SK-N-SH (cell line): ENCODE data around the gene PSPN. TPM values are rescaled to one million over a fixed set of nuclear protein-coding genes. Genes with fewer than 3 reads are reported as not detected.
"Not testable (repeated sequence)": the region's sequence is repeated elsewhere in the genome, so short reads cannot be mapped to it uniquely, and the experiment has no call there.

ENCODE experiments used
- CTCF ChIA-PET: fragments of 300-600, 350-600 bp; formaldehyde crosslinking; extraction: SDS; loops from one replicate; lab custom pipeline; 2021; lab: Yijun Ruan, JAX
- POLR2A ChIA-PET: fragments of 350-600 bp; sonication (Branson Sonifier 250); formaldehyde crosslinking; extraction: SDS; loops from one replicate; lab custom pipeline; 2020; ENCODE audit warnings: antibody characterized with exemption, inconsistent platforms; lab: Yijun Ruan, JAX
- DNase-seq: peaks from one replicate; pipeline ENCODE4 v3.0.0; 2012
- H2AFZ ChIP-seq: fragments of 200-600 bp; sonication (generic); 2 replicates; pipeline ENCODE4 v1.8.1; 2016; ENCODE audit warnings: antibody characterized with exemption, mild to moderate bottlenecking, low read depth
- H3F3A ChIP-seq: fragments of 200-600 bp; sonication (generic); replicated peaks from 2 replicates; pipeline ENCODE3; 2016; ENCODE audit warnings: antibody characterized with exemption, mild to moderate bottlenecking; ENCODE audit not compliant: insufficient read depth
- H3K27ac ChIP-seq, 2 experiments: fragments of 200-500 bp in 1 of 2; fragments of 200-600 bp in 1 of 2; sonication (Bioruptor generic) in 1 of 2; sonication (generic), shearing (Covaris generic) in 1 of 2; 2 replicates each; pipeline versions ENCODE4 v1.5.1 to v1.6.1; 2014 to 2016; ENCODE audit warnings: low read depth in 2 of 2, inconsistent platforms in 1 of 2, low read length in 1 of 2, mild to moderate bottlenecking in 1 of 2, mixed read lengths in 1 of 2
- H3K27me3 ChIP-seq: fragments of 200-600 bp; sonication (generic), shearing (Covaris generic); 2 replicates; pipeline ENCODE4 v1.6.1; 2016; ENCODE audit warnings: mixed run types; ENCODE audit not compliant: insufficient read depth
- H3K36me3 ChIP-seq, 2 experiments: fragments of 200-500 bp in 1 of 2; fragments of 200-600 bp in 1 of 2; sonication (Bioruptor generic) in 1 of 2; sonication (generic) in 1 of 2; replicated peaks in 1 of 2; 2 replicates each; pipeline versions ENCODE3 to v1.5.1; 2014 to 2016; ENCODE audit warnings: low read length in 1 of 2, mild to moderate bottlenecking in 1 of 2; ENCODE audit not compliant: insufficient read depth in 2 of 2, control insufficient read depth in 1 of 2
- H3K4me1 ChIP-seq, 2 experiments: fragments of 200-500 bp in 1 of 2; fragments of 200-600 bp in 1 of 2; sonication (Bioruptor generic) in 1 of 2; sonication (generic), shearing (Covaris generic) in 1 of 2; 2 replicates each; pipeline versions ENCODE4 v1.5.1 to v1.6.1; 2014 to 2016; ENCODE audit warnings: low read depth in 1 of 2, low read length in 1 of 2, mixed run types in 1 of 2; ENCODE audit not compliant: insufficient read depth in 2 of 2, control insufficient read depth in 1 of 2
- H3K4me2 ChIP-seq: fragments of 200-600 bp; sonication (generic), shearing (Covaris generic); 2 replicates; pipeline ENCODE4 v1.6.1; 2017; ENCODE audit warnings: mixed run types
- H3K4me3 ChIP-seq, 2 experiments: fragments of 200-500 bp in 1 of 2; fragments of 200-600 bp in 1 of 2; sonication (Bioruptor generic) in 1 of 2; sonication (generic), shearing (Covaris generic) in 1 of 2; 2 replicates each; pipeline versions ENCODE4 v1.5.1 to v1.8.1; 2014 to 2016; ENCODE audit warnings: low read depth in 2 of 2, inconsistent platforms in 1 of 2, low read length in 1 of 2, mild to moderate bottlenecking in 1 of 2, mixed read lengths in 1 of 2, moderate library complexity in 1 of 2
- H3K79me2 ChIP-seq: fragments of 200-600 bp; sonication (generic); 2 replicates; pipeline ENCODE4 v1.8.1; 2017; ENCODE audit warnings: mild to moderate bottlenecking; ENCODE audit not compliant: insufficient read depth
- H3K9ac ChIP-seq: fragments of 200-600 bp; sonication (generic); 2 replicates; pipeline ENCODE4 v1.6.1; 2017; ENCODE audit warnings: mixed run types
- H3K9me2 ChIP-seq: fragments of 200-600 bp; sonication (generic); 2 replicates; pipeline ENCODE4 v1.6.1; 2017; ENCODE audit warnings: mixed run types
- H3K9me3 ChIP-seq: fragments of 200-600 bp; sonication (generic); 2 replicates; pipeline ENCODE4 v1.6.1; 2017; ENCODE audit warnings: mixed run types, mild to moderate bottlenecking, moderate library complexity
- H4K20me1 ChIP-seq: fragments of 200-600 bp; sonication (generic); 2 replicates; pipeline ENCODE4 v1.6.1; 2017; ENCODE audit warnings: mild to moderate bottlenecking, mixed run types; ENCODE audit not compliant: insufficient read depth
- CTCF ChIP-seq: fragments of 200-600 bp; sonication (generic); IDR thresholded peaks from 2 replicates; pipeline ENCODE4 v1.6.1; 2017; ENCODE audit warnings: antibody characterized with exemption, mild to moderate bottlenecking, moderate library complexity
- FOXM1 ChIP-seq: IDR thresholded peaks from 2 replicates; pipeline ENCODE4 v1.4.0; 2012; ENCODE audit warnings: low read depth, mild to moderate bottlenecking
- JUND ChIP-seq: IDR thresholded peaks from 2 replicates; pipeline ENCODE4 v1.4.0; 2012
- MAX ChIP-seq: IDR thresholded peaks from 2 replicates; pipeline ENCODE4 v1.4.0; 2012; ENCODE audit warnings: low read depth
- MXI1 ChIP-seq: IDR thresholded peaks from 2 replicates; pipeline ENCODE4 v1.6.1; 2012; ENCODE audit warnings: mild to moderate bottlenecking, low read depth, low read length, improper control_type of control experiment
- NRF1 ChIP-seq: IDR thresholded peaks from 2 replicates; pipeline ENCODE4 v1.6.1; 2012; ENCODE audit warnings: low read depth, mild to moderate bottlenecking, low read length
- RAD21 ChIP-seq: IDR thresholded peaks from 2 replicates; pipeline ENCODE4 v1.6.1; 2012; ENCODE audit warnings: mild to moderate bottlenecking, low read length
- RFX5 ChIP-seq: IDR thresholded peaks from 2 replicates; pipeline ENCODE4 v1.6.1; 2012; ENCODE audit warnings: mild to moderate bottlenecking, improper control_type of control experiment, low read length
- SMC3 ChIP-seq: IDR thresholded peaks from 2 replicates; pipeline ENCODE4 v1.6.1; 2012; ENCODE audit warnings: low read depth, low read length, improper control_type of control experiment
- TAF1 ChIP-seq: IDR thresholded peaks from 2 replicates; pipeline ENCODE4 v1.6.1; 2012; ENCODE audit warnings: low read depth, mild to moderate bottlenecking, low read length, moderate library complexity, borderline replicate concordance
- TEAD4 ChIP-seq: IDR thresholded peaks from 2 replicates; pipeline ENCODE4 v1.4.0; 2012; ENCODE audit warnings: mild to moderate bottlenecking, borderline replicate concordance; ENCODE audit not compliant: insufficient read depth
- USF1 ChIP-seq: IDR thresholded peaks from 2 replicates; pipeline ENCODE4 v1.4.0; 2012; ENCODE audit warnings: low read depth, borderline replicate concordance
- ZBTB33 ChIP-seq: IDR thresholded peaks from 2 replicates; pipeline ENCODE4 v1.4.0; 2012; ENCODE audit warnings: low read depth, borderline replicate concordance
- WGBS: methylation state at CpG from one replicate; pipeline ENCODE4 v1.1.6; 2017; ENCODE audit warnings: low lambda C conversion rate; 5-methylcytosine and 5-hydroxymethylcytosine counted together
- polyA plus RNA-seq, 3 experiments: library from polyadenylated mRNA; depleted of rRNA; stranded (reverse); fragments of >200 nt; gene quantifications; 2 replicates each; pipeline ENCODE4 v1.2.3, GENCODE V29; 2012

PSPN gene
- polyA plus RNA-seq, 1 of the 3 experiments (the other 2 are of a cell fraction), result 0.59 TPM

GRCh38 chr19:6402837-6403608, 27.3 kb upstream of the PSPN start:
- DNase-seq, result no peak
- no peaks in the 10 kb centered on the region for H3K9me3 ChIP-seq
- ChIA-PET POLR2A (no interaction called here), CTCF (interaction anchor here (2.1 kb wide), 1 partner anchor 9 kb away, joined by 6 read pairs; no protein-coding TSS in a partner anchor)
- H2AFZ ChIP-seq, result no peak overlapping the region
- H3K4me1 ChIP-seq, result no peaks in the 10 kb centered on the region
- no peak overlapping the region for H3K4me3 ChIP-seq
- TF ChIP-seq RAD21, result no peak
- TF ChIP-seq CTCF, result no peak
- H3K27ac ChIP-seq, result no peak overlapping the region
- WGBS, result 79% methylated on average over 22 of the region's 22 CpGs
- no peaks in the 10 kb centered on the region for H3K79me2 ChIP-seq
- H3F3A ChIP-seq, result no peaks in the 10 kb centered on the region
- H3K4me2 ChIP-seq, result no peak overlapping the region
- no peak overlapping the region for H3K9ac ChIP-seq
- H3K9me2 ChIP-seq, result no peaks in the 10 kb centered on the region
- no peaks in the 10 kb centered on the region for H3K36me3 ChIP-seq
- H3K27me3 ChIP-seq, result no peaks in the 10 kb centered on the region
- H4K20me1 ChIP-seq, result no peaks in the 10 kb centered on the region

GRCh38 chr19:6402058-6402457, 26.3 kb upstream of the PSPN start:
- H3K27ac ChIP-seq, result no peak overlapping the region
- no peaks in the 10 kb centered on the region for H3K27me3 ChIP-seq
- H3K9me3 ChIP-seq, result no peaks in the 10 kb centered on the region
- ChIA-PET CTCF (interaction anchor here (0.7 to 2.1 kb wide), 2 partner anchors 10 to 18 kb away, joined by 3 to 6 read pairs; no protein-coding TSS in a partner anchor), POLR2A (no interaction called here)
- no peak overlapping the region for H3K9ac ChIP-seq
- no peak overlapping the region for H2AFZ ChIP-seq
- TF ChIP-seq ZBTB33 (no peak), JUND (no peak), MXI1 (no peak), NRF1 (no peak), FOXM1 (no peak), TEAD4 (no peak), SMC3 (no peak), MAX (no peak), TAF1 (no peak), RFX5 (no peak), USF1 (no peak)
- no peak for DNase-seq
- no peaks in the 10 kb centered on the region for H4K20me1 ChIP-seq
- H3K4me2 ChIP-seq, result no peak overlapping the region
- H3K79me2 ChIP-seq, result no peaks in the 10 kb centered on the region
- WGBS, result 81% methylated on average over 10 of the region's 10 CpGs
- no peaks in the 10 kb centered on the region for H3K36me3 ChIP-seq
- H3K4me3 ChIP-seq, result no peak overlapping the region
- no peaks in the 10 kb centered on the region for H3K4me1 ChIP-seq
- H3K9me2 ChIP-seq, result no peaks in the 10 kb centered on the region
- H3F3A ChIP-seq, result no peaks in the 10 kb centered on the region

- H3K27me3 ChIP-seq, DNase-seq, POLR2A ChIA-PET, H4K20me1 ChIP-seq, H3K9me3 ChIP-seq, H3K9ac ChIP-seq, H3K27ac ChIP-seq, H3F3A ChIP-seq, H3K36me3 ChIP-seq, H2AFZ ChIP-seq, H3K4me1 ChIP-seq, CTCF ChIA-PET, H3K4me2 ChIP-seq, H3K79me2 ChIP-seq, H3K4me3 ChIP-seq, H3K9me2 ChIP-seq: not testable (repeated sequence)
- WGBS, result 89% methylated on average over 17 of the region's 23 CpGs
Observed at GRCh38 chr19:6400062-6400944, 24.6 kb upstream of the PSPN start.
